Right lobe of liver (tissue), 4 donors: Measurements from ENCODE around the gene MSANTD4.

Source experiments
- CTCF ChIP-seq, 4 donors: fragments of 200-600 bp in 3 of 4; fragments of 450-650 bp in 1 of 4; IDR thresholded peaks; one replicate each; pipeline versions ENCODE4 v1.5.1 to v1.8.0; 2016 to 2022; ENCODE audit warnings: antibody characterized with exemption in 4 of 4, mild to moderate bottlenecking in 2 of 4
- POLR2A ChIP-seq: fragments of 450-650 bp; IDR thresholded peaks from one replicate; pipeline ENCODE4 v1.6.1; 2017; ENCODE audit warnings: antibody characterized with exemption, mild to moderate bottlenecking
- donor health status: DM: no; HTN: no; CAD: no.
- donor health status: DM: no; HTN: no; CAD: no.
- donor health status: DM: no; HTN: yes; CAD: no.

- TF ChIP-seq CTCF (IDR thresholded peaks at IDR 0.05) (no peak), POLR2A (no peak)
Measured at GRCh38 chr11:105969756-105970155, 52.3 kb downstream of the MSANTD4 start.
